Stomach (tissue), 9 donors: ENCODE results near the gene RREB1. TPM values are rescaled to one million over a fixed set of nuclear protein-coding genes. Genes with fewer than 3 reads are reported as not detected.

ENCODE experiments used
- DNase-seq, 2 donors: peaks; one replicate each; pipeline versions ENCODE4 v3.0.0 to v3.0.0-alpha.2; 2013 to 2019
- H3K27ac ChIP-seq, 5 donors: fragments of 200-600 bp in 4 of 5; sonication (generic) in 4 of 5; one replicate each; pipeline ENCODE4 v1.5.1; 2013 to 2019; ENCODE audit warnings: mild to moderate bottlenecking in 1 of 5, moderate library complexity in 1 of 5
- H3K27me3 ChIP-seq, 3 donors: fragments of 200-600 bp; sonication (generic); one replicate each; pipeline ENCODE4 v1.5.1; 2017 to 2019; ENCODE audit warnings: mixed run types in 1 of 3
- H3K36me3 ChIP-seq, 4 donors: fragments of 200-600 bp; sonication (generic); 1 replicate in 3 of 4; 2 replicates in 1 of 4; pipeline ENCODE4 v1.5.1; 2016 to 2019
- H3K4me1 ChIP-seq, 4 donors: fragments of 200-600 bp; sonication (generic); one replicate each; pipeline ENCODE4 v1.5.1; 2016 to 2019
- H3K4me3 ChIP-seq, 4 donors: fragments of 200-600 bp; sonication (generic) in 3 of 4; one replicate each; pipeline ENCODE4 v1.5.1; 2016 to 2019; ENCODE audit warnings: mild to moderate bottlenecking in 1 of 4
- H3K9me3 ChIP-seq, 4 donors: fragments of 200-600 bp; sonication (generic); one replicate each; pipeline ENCODE4 v1.5.1; 2016 to 2019
- CTCF ChIP-seq, 7 experiments: fragments of 450-650 bp in 4 of 7; fragments of 200-600 bp in 3 of 7; sonication (generic) in 3 of 7; IDR thresholded peaks; one replicate each; pipeline ENCODE4 v1.5.1; 2016 to 2019; ENCODE audit warnings: antibody characterized with exemption in 7 of 7, control low read depth in 2 of 7, mild to moderate bottlenecking in 1 of 7
- EP300 ChIP-seq: sonication (generic); formaldehyde crosslinking; IDR thresholded peaks from one replicate; pipeline ENCODE4 v1.6.1; 2017; ENCODE audit warnings: antibody characterized with exemption
- POLR2A ChIP-seq, 4 donors: fragments of 450-650 bp; IDR thresholded peaks; one replicate each; pipeline ENCODE4 v1.6.1; 2016; ENCODE audit warnings: antibody characterized with exemption in 4 of 4, control low read depth in 2 of 4, mild to moderate bottlenecking in 1 of 4, moderate library complexity in 1 of 4
- POLR2AphosphoS5 ChIP-seq, 3 donors: sonication (generic); formaldehyde crosslinking; IDR thresholded peaks; one replicate each; pipeline ENCODE4 v1.6.1; 2016; ENCODE audit warnings: antibody characterized with exemption in 3 of 3
- WGBS, 5 donors: extraction: QIAGEN DNeasy Blood & Tissue Kit in 3 of 5; methylation state at CpG; one replicate each; pipeline versions ENCODE4 v1.1.5 to v1.1.7; 2013 to 2018; 5-methylcytosine and 5-hydroxymethylcytosine counted together
- intact Hi-C: fragments of 100-400 bp; cut with DNase I; formaldehyde crosslinking; loops from one replicate; pipeline ENCODE4 v1.15.1; 2023; ENCODE audit warnings: low total_unique reads
- polyA plus RNA-seq, 3 donors: library from polyadenylated mRNA; stranded (reverse); fragments of 200-250 nt; gene quantifications; one replicate each; pipeline ENCODE4 v1.2.3, GENCODE V29; 2013
- total RNA-seq, 5 donors: library from RNA; depleted of rRNA; stranded (reverse); fragments of >200 nt; gene quantifications; one replicate each; pipeline versions ENCODE4 v1.1.0 to v1.2.3, GENCODE V29; 2014 to 2016
- donor health status: healthy with polysubstance abuse.
- donor health status: Bipolar disorder and iron deficiency.
- donor health status: healthy.

Gene RREB1
- total and polyA plus RNA-seq, 8 donors, result 4.0 to 125 (median 45.3) TPM

DNA sequence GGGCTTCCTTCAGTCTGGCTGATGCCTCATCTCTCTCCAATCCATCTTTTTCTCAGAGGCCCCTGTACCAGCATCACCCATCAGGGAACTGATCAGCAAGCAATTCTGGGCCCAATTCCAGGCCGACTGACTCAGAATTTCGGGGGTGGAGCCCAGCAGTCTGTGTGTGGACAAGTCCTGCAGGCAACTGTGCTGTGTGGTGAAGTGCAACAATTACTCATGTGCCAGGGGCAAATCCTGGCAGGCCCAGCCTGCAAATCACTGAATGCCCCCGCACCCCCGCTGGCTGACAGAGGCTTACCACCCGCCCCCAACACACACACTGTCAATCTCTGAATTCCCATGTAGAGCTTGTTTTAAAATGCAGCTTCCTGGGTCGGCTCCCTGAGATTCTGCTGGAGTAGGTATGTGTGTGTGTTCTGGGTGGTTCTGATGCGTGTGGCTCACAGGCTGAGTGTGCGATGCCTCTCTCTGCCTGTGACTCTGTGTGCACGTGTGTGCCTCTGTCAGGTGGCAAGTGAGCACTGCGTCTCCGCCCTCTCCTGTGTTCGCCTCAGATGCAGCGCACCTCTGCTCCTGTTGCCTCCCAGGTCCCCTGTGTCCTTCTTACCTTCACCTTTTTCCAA lies 159.8 kb downstream of the RREB1 start:
- Histone ChIP-seq H3K9me3 (no peaks in the 10 kb centered on the region), H3K27ac (peak overlapping the region in 2 of 5 donors; percentile 1 to 52), H3K4me1 (peaks cover 0 to 21% (median 12%) of the 10 kb centered on the region in 4 donors), H3K27me3 (no peaks in the 10 kb centered on the region), H3K36me3 (no peaks in the 10 kb centered on the region), H3K4me3 (no peak overlapping the region)
- intact Hi-C loops, result no loop called here
- TF ChIP-seq EP300, result no peak
- TF ChIP-seq POLR2A (IDR thresholded peaks at IDR 0.05), result no peak
- TF ChIP-seq POLR2AphosphoS5 (IDR thresholded peaks at IDR 0.05), result no peak
- no peak for TF ChIP-seq CTCF (IDR thresholded peaks at IDR 0.05)
- peak; percentile 68 to 88 for DNase-seq
- 36 to 57% (median 49%) methylated on average over 9 to 13 of the region's 13 CpGs for WGBS, 5 donors

DNA sequence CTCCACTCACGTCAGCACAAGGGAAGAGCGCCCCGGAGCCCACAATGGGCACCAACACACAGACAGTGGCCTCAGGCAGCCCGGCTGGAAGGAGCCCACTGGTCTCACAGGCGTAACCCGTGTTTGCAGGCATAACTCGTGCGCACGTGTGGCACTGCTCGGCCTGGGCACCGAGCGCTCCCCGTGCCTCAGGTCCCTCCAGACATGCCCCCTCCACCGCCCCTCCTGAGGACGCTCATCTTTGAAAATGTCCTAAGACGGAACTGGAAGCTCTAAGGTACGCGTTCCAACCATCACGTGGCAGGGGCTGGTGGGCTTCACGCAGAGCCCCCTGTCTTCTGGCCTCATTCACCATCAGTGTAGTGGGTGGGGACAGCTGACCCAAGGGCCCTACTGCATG lies 160.6 kb downstream of the RREB1 start:
- Histone ChIP-seq H3K27me3 (no peaks in the 10 kb centered on the region), H3K27ac (no peak overlapping the region), H3K4me3 (no peak overlapping the region), H3K9me3 (no peaks in the 10 kb centered on the region), H3K36me3 (no peaks in the 10 kb centered on the region), H3K4me1 (peaks cover 0 to 18% (median 12%) of the 10 kb centered on the region in 4 donors)
- DNase-seq, result peak in 1 of 2 donors; percentile 17
- no peak for TF ChIP-seq EP300
- TF ChIP-seq CTCF (IDR thresholded peaks at IDR 0.05), result no peak
- TF ChIP-seq POLR2A (IDR thresholded peaks at IDR 0.05), result no peak
- TF ChIP-seq POLR2AphosphoS5 (IDR thresholded peaks at IDR 0.05), result no peak
- intact Hi-C loops, result no loop called here
- 85 to 97% (median 95%) methylated on average over 20 of the region's 20 CpGs for WGBS, 5 donors

DNA sequence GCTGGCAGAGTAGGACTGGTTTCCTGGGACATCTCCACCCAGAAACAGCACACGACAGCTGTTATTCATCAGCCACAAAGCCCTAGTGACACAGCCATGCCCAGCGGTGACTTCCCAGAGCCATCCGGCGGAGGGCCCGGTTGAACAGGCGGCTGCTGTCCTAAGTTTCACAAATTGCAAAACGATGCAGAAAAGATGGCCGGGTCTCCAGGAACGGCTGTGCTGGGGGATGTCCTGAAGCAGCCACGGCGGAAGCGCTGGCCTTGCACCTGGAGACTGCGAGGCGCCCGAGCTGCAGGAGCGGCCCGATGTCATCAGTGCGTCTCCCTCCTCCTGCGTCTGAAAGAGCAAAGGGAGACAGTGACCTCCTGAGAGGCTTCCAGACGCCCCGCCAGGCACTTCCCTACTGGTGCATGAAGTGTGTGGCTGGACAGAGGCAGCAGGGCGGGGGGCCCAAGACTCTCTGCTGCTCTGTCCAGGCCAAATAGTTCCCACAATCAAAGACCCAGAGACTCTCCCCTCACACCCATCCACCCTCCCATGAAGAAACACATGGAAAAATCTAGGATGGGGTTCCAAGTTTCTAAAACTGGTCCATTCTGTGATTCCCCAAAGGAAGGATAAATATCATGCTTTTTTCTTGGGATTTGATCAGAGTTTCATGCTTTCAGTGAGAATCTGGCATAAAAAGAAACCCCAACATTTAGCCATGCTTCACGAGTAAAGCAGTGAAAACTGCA lies 161.2 kb downstream of the RREB1 start:
- WGBS, 5 donors, result 80 to 94% (median 92%) methylated on average over 20 to 23 of the region's 23 CpGs
- H3K4me3 ChIP-seq, result no peak overlapping the region
- DNase-seq, result no peak
- H3K27me3 ChIP-seq, result no peaks in the 10 kb centered on the region
- intact Hi-C loops, result no loop called here
- TF ChIP-seq CTCF (IDR thresholded peaks at IDR 0.05) (no peak), POLR2AphosphoS5 (IDR thresholded peaks at IDR 0.05) (no peak), EP300 (no peak), POLR2A (IDR thresholded peaks at IDR 0.05) (no peak)
- H3K9me3 ChIP-seq, result no peaks in the 10 kb centered on the region
- no peak overlapping the region for H3K27ac ChIP-seq
- peaks cover 0 to 18% (median 12%) of the 10 kb centered on the region in 4 donors for H3K4me1 ChIP-seq
- H3K36me3 ChIP-seq, result no peaks in the 10 kb centered on the region

DNA sequence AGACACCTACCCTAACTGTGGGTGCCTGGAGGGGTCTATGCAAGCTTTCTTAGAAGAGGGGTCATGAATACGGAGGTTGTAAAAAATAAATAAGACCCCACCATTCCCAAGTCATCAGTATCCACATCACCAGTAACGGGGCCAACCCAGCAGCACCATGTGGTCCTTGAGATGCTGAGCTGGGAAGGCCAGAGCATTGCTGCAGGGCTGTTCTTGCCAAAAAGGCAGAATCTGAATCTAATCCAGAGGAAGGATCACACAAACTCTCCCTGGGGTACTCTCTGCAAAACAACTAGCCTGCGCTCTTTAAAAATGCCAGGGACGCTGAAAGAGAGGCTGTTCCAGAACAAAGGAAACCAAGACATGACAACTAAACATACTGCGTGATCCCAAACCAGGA lies 162.1 kb downstream of the RREB1 start:
- WGBS, 5 donors, result 89 to 95% (median 92%) methylated on average over 5 of the region's 5 CpGs

More for the DNA sequence above, 162.1 kb downstream of the RREB1 start:
- H3K4me1 ChIP-seq, result peaks cover 0 to 18% (median 12%) of the 10 kb centered on the region in 4 donors
- DNase-seq, result no peak
- H3K27ac ChIP-seq, result no peak overlapping the region
- no peak for TF ChIP-seq POLR2AphosphoS5 (IDR thresholded peaks at IDR 0.05)
- TF ChIP-seq EP300, result no peak
- no peak for TF ChIP-seq POLR2A (IDR thresholded peaks at IDR 0.05)
- TF ChIP-seq CTCF (IDR thresholded peaks at IDR 0.05), result no peak
- intact Hi-C loops, result loop anchor here (10.0 kb wide), 1 partner anchor 345 kb away; no protein-coding TSS in a partner anchor
- H3K36me3 ChIP-seq, result no peaks in the 10 kb centered on the region
- no peaks in the 10 kb centered on the region for H3K9me3 ChIP-seq
- H3K4me3 ChIP-seq, result no peak overlapping the region
- no peaks in the 10 kb centered on the region for H3K27me3 ChIP-seq
